PFSK-1 (cell line): ENCODE measurements around the gene CNKSR2.

Experiments
- SIN3A ChIP-seq: IDR thresholded peaks from 2 replicates; pipeline ENCODE4 v1.6.1; 2012; ENCODE audit warnings: mild to moderate bottlenecking, low read length, moderate library complexity, borderline replicate concordance; ENCODE audit not compliant: insufficient read depth
- TAF1 ChIP-seq: IDR thresholded peaks from 2 replicates; pipeline ENCODE4 v1.6.1; 2012; ENCODE audit warnings: low read length, control low read depth, borderline replicate concordance; ENCODE audit not compliant: insufficient read depth

- TF ChIP-seq SIN3A: no peak
- TF ChIP-seq TAF1: no peak
These were observed 153.9 kb downstream of the CNKSR2 start for GRCh38 chrX:21528076-21528475.
